Retinal pigment epithelial cell (primary cell): ENCODE data around the gene SGCD.

Experiments used
- DNase-seq: peaks from one replicate; pipeline ENCODE4 v3.0.0-alpha.2; 2010; ENCODE audit warnings: low read depth
- H3K4me3 ChIP-seq: 2 replicates; pipeline ENCODE4 v1.5.1; 2011; ENCODE audit warnings: mild to moderate bottlenecking, low read length, control low read depth, moderate library complexity
- CTCF ChIP-seq: conservative IDR thresholded peaks from 2 replicates; pipeline ENCODE4 v1.5.1; 2011; ENCODE audit warnings: low read depth, low read length, control low read depth, inconsistent platforms

SGCD gene

GRCh38 chr5:156378159-156378558, 51.2 kb downstream of the SGCD start:
- TF ChIP-seq CTCF = no peak
- H3K4me3 ChIP-seq = no peak overlapping the region
- no peak for DNase-seq

- no peak overlapping the region for H3K4me3 ChIP-seq
- TF ChIP-seq CTCF = no peak
- no peak for DNase-seq
These were observed 52.2 kb downstream of the SGCD start for GRCh38 chr5:156379206-156379605.

GRCh38 chr5:156380848-156381247, 53.9 kb downstream of the SGCD start:
- TF ChIP-seq CTCF = no peak
- no peak for DNase-seq
- H3K4me3 ChIP-seq = no peak overlapping the region

- DNase-seq = no peak
- no peak for TF ChIP-seq CTCF
- H3K4me3 ChIP-seq = no peak overlapping the region
These were observed 56.7 kb downstream of the SGCD start for GRCh38 chr5:156383510-156384265.

- DNase-seq = no peak
- TF ChIP-seq CTCF = no peak
- no peak overlapping the region for H3K4me3 ChIP-seq
These were observed 58.5 kb downstream of the SGCD start for GRCh38 chr5:156385416-156385815.

GRCh38 chr5:156386976-156387375, 60.0 kb downstream of the SGCD start:
- H3K4me3 ChIP-seq = no peak overlapping the region
- DNase-seq = no peak
- no peak for TF ChIP-seq CTCF

GRCh38 chr5:156387391-156387790, 60.4 kb downstream of the SGCD start:
- DNase-seq = no peak
- no peak for TF ChIP-seq CTCF
- no peak overlapping the region for H3K4me3 ChIP-seq
